ENCODE results near the gene SRSF4.

GRCh38 chr1:29120367-29120766 lies 61.3 kb downstream of the SRSF4 start:
- TF ChIP-seq, protein P1, sequence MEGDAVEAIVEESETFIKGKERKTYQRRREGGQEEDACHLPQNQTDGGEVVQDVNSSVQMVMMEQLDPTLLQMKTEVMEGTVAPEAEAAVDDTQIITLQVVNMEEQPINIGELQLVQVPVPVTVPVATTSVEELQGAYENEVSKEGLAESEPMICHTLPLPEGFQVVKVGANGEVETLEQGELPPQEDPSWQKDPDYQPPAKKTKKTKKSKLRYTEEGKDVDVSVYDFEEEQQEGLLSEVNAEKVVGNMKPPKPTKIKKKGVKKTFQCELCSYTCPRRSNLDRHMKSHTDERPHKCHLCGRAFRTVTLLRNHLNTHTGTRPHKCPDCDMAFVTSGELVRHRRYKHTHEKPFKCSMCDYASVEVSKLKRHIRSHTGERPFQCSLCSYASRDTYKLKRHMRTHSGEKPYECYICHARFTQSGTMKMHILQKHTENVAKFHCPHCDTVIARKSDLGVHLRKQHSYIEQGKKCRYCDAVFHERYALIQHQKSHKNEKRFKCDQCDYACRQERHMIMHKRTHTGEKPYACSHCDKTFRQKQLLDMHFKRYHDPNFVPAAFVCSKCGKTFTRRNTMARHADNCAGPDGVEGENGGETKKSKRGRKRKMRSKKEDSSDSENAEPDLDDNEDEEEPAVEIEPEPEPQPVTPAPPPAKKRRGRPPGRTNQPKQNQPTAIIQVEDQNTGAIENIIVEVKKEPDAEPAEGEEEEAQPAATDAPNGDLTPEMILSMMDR (conservative IDR thresholded peaks at IDR 0.05 in 1 of 2, IDR thresholded peaks at IDR 0.05 in 1 of 2; ENCODE audit: extremely low read depth in 1 of 2, insufficient read depth in 1 of 2, low read depth in 1 of 2, low read length in 2 of 2): no peak
- TF ChIP-seq EZH2 (IDR thresholded peaks at IDR 0.05; ENCODE audit: borderline replicate concordance, low read length): no peak

Measured in mammary epithelial cell (primary cell).